GM11168 (cell line): Measurements from ENCODE around the gene CAMSAP2.
"Not testable (repeated sequence)": the region's sequence is repeated elsewhere in the genome, so short reads cannot be mapped to it uniquely, and the experiment has no call there.

Source experiments
- in situ Hi-C: fragments of 300-500 bp; cut with MboI; formaldehyde crosslinking; loops from one replicate; pipeline ENCODE4 v1.12.0; 2022; ENCODE audit warnings: low sequenced_read_pairs; ENCODE audit not compliant: unreplicated experiment

Gene CAMSAP2

GRCh38 chr1:200778766-200779165 lies 40.1 kb downstream of the CAMSAP2 start:
- in situ Hi-C loops, result no loop called here

- in situ Hi-C loops, result no loop called here
Observed at GRCh38 chr1:200779326-200779725, 40.6 kb downstream of the CAMSAP2 start.

DNA sequence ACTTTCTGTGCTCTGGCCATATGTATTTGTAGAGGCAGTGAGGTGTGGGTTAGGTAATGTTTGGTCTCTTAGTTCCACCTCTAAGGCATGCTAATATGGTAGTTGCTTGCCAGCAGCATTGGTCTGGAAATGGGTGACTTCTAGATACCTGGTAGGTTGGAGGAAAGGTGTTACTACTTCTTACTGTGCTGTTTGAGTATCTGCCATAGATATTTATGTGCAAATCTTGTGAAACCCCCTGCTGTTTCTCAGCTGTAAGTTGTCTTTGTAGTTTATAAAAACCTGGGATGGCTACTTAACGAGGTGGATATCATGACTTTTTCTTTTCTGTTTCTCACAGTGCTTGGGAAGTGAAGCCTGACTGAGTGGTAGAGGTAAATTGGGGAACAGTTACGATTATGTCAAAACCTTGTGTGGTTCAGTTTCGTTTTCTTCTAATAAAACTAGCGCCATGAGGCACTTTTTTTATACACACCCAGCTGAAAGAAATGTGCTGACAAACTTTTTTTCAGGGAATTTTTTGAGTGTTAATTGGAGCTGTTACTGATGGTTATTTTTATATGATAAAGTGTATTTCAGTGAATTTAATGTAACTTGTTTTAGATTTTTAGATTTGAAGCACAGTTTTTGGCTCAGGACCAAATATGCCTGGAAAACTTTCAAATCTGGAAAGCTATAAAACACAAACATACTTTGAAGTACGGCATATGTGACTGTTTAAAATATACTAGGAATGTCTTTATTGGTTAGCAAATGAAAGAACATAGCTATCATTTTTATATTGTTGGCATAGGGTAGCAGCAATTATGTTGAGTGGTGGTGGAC lies 42.1 kb downstream of the CAMSAP2 start:
- in situ Hi-C loops, result no loop called here

GRCh38 chr1:200783926-200784325 lies 45.2 kb downstream of the CAMSAP2 start:
- in situ Hi-C loops, result no loop called here

DNA sequence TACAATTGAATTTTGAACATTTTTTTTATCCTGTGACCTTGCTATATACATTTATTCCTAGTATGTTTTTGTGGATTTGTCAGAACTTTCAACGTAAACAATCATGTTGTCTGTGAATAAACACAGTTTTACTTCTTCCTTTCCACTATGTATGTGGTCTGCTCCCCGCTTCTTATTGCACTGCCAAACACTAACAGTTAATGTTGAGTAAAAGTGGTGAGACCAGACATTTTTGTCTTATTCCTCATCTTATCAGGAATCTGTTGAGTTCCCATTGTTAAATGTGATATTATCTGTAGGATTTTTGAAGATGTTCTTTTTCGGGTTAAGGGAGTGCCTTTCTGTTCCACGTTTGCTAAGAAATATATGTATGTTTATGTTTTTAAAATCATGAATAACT lies 45.9 kb downstream of the CAMSAP2 start:
- in situ Hi-C loops, result no loop called here

DNA sequence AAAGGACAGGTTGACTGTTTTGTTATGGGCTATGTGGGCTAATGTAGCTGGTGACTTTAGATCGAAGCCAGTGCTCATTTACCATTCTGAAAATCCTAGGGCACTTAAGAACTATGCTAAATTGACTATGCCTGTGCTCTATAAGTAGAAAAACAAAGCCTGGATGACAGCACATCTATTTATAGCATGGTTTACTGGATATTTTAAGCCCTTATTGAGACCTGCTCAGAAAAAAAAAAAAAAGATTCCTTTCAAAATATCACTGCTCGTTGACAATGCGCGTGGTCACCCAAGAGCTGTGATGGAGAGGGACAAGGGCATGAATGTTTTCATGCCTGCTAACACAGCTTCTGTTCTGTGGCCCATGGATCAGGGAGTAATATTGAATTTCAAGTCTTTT lies 48.1 kb downstream of the CAMSAP2 start:
- in situ Hi-C loops, result no loop called here

DNA sequence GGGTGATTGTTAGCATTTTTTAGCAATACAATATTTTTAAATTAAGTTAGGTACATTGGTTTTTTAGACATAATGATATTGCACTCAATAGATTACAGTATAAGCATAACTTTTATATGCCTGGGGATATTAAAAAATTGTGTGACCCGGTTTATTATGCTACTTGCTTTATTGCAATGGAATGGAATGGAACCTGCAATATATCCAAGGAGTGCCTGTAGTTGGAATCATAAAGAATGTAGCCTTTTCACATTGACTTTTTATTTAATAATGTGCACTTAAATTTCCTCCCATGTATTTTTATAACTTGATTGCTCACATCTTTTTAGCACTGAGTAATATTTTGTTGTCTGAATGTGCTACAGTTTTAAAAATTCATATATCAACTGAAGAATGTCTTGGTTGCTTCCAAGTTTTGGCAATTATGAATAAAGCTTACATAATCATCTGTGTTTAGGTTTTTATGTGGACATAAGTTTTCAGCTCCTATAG lies 49.2 kb downstream of the CAMSAP2 start:
- in situ Hi-C loops, result no loop called here

GRCh38 chr1:200791012-200791411 lies 52.3 kb downstream of the CAMSAP2 start:
- in situ Hi-C loops, result loop anchor here (5.0 kb wide), 1 partner anchor 164 kb away; no protein-coding TSS in a partner anchor

- in situ Hi-C loops, result loop anchor here (5.0 kb wide), 1 partner anchor 166 kb away; no protein-coding TSS in a partner anchor
Observed at GRCh38 chr1:200793677-200794076, 55.0 kb downstream of the CAMSAP2 start.

GRCh38 chr1:200794506-200795065 lies 55.9 kb downstream of the CAMSAP2 start:
- in situ Hi-C loops, result loop anchor here (5.0 kb wide), 1 partner anchor 167 kb away; no protein-coding TSS in a partner anchor

- in situ Hi-C loops, result no loop called here
Observed at GRCh38 chr1:200795156-200795555, 56.5 kb downstream of the CAMSAP2 start.

DNA sequence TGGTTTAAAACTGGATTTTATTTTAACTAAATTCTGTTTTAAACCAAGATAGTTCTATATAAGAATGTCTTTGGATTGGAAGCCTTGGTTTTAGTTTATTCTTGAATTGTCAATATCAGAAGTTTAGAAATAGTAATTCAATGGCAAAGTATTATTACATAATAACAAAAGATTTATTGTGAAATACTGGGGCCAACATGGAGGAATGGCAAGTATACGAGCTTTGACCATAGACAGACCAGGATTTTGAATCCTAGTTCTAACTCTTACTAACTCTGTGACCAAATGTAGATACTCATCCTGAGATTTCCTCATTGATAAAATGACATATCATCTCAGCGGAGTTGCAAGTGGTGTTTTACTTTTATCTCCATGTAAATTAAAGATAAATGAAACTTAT lies 63.3 kb downstream of the CAMSAP2 start:
- in situ Hi-C loops, result no loop called here

DNA sequence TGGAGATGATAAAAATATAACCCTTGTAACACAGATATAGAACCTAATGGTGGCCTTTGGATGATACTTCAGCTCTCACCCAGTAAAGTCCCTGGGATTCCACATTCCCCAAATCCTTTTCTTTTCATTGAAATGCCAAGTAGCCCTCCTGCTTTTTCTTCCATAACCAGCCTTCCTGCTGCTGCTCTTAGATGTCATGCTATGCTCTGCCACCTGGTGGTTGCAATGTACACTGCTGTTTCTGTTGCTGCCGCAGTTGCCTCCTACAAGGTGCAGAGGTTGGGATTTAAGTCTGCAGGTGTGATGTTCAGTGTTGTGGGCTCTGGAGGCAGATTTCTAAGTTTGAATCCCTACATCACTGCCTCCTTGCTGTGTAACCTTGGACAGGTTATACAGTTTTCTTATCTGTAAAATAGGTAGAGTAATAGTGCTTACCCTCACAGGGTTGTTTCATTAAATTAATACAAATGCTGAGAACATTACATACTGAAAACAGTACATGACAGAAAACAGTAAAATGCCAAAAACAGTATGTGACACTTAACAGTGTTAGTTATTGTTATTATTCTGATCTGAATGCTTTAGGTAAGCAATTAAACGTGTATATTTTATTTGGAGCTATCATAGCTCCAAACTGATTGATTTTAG lies 64.3 kb downstream of the CAMSAP2 start:
- in situ Hi-C loops, result no loop called here

DNA sequence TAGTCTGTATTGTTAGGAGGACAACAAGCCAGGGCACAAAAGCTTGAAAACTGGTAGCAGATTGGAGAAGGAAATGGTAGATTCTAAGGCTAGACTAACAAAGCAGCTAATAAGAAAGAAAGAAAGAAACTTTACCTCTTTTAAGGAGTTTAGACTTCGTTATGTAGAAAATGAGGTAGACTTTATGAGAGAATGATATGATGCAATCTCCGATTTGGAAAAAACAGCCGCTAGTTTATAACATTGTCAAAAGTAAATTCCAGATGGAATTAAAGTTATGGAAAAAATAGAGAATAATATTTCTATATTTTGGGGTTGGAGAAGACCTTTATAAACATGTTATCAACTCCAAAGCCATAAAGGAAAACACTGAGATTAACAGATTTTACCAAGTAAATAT lies 67.0 kb downstream of the CAMSAP2 start:
- in situ Hi-C loops, result no loop called here

- in situ Hi-C loops, result no loop called here
Observed at GRCh38 chr1:200808846-200809245, 70.2 kb downstream of the CAMSAP2 start.

GRCh38 chr1:200811704-200812103 lies 73.0 kb downstream of the CAMSAP2 start:
- in situ Hi-C loops, result no loop called here

DNA sequence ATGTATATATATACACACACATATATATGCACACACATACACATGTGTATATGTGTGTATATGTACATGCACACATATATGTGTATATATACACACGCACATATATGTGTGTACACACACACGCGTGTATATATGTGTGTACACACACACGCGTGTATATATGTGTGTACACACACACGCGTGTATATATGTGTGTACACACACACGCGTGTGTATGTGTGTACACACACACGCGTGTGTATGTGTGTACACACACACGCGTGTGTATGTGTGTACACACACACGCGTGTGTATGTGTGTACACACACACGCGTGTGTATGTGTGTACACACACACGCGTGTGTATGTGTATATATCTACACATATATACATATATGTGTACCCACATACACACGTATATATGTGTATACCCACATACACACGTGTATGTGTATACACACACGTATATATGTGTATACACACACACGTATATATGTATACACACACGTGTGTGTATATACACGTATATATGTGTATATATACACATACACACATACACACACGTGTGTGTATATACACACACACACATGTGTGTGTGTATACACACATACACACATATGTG lies 78.0 kb downstream of the CAMSAP2 start:
- in situ Hi-C loops, result not testable (repeated sequence)

- in situ Hi-C loops, result no loop called here
Observed at GRCh38 chr1:200818248-200818647, 79.6 kb downstream of the CAMSAP2 start.

- in situ Hi-C loops, result no loop called here
Observed at GRCh38 chr1:200819726-200820125, 81.0 kb downstream of the CAMSAP2 start.

DNA sequence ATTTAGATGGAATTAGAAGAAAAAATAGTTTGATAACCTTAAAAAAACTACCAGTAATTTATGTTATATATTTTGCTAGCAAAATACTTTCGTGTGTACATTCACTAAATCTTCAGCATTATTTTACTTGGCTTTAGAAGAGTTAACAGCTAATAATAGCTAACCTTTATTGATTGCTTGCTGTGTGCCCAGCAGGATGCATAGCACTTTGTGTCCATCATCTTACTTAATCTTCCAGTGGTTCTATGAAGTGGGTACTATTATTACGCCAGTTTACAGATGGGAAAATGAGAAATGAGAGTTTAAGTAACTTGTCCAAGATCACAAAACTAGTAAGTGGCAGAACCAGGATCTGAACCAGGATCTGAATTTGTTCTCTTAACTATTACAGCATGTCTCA lies 92.4 kb downstream of the CAMSAP2 start:
- in situ Hi-C loops, result no loop called here

DNA sequence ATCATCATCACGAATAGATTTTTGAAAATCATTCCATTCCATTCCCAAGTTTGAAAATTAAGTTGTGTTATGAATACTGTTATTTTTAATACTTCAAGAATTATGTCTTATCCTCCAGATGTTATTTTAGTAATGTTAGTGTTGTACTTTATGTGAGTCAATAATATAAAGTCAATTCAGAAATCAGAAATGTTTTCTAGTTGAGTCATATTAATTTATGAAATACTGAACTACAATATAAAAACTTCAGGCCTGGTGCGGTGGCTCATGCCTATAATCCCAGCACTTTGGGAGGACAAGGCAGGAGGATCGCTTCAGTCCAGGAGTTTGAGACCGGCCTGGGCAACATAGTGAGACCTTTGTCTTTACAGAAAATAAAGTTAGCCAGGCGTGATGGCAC lies 95.7 kb downstream of the CAMSAP2 start:
- in situ Hi-C loops, result no loop called here
